HepG2 (cell line): ENCODE measurements around the gene ALMS1. TPM values are rescaled to one million over a fixed set of nuclear protein-coding genes. Genes with fewer than 3 reads are reported as not detected.
A peak's percentile ranks its signal among the peaks of the same experiment; 100 is the strongest.

Experiments used
- CC2D1A ChIP-seq: sonication (generic); formaldehyde crosslinking; IDR thresholded peaks from 2 replicates; pipeline ENCODE4 v1.8.1; 2023; ENCODE audit warnings: mild to moderate bottlenecking, missing genetic modification reagents
- CCAR2 ChIP-seq: fragments of 200-400 bp; formaldehyde crosslinking; optimal IDR thresholded peaks from 2 replicates; pipeline ENCODE3; 2018; ENCODE audit warnings: low read depth, mild to moderate bottlenecking, low read length, moderate library complexity
- CHCHD3 ChIP-seq: sonication (generic); formaldehyde crosslinking; IDR thresholded peaks from 2 replicates; pipeline ENCODE4 v1.8.0; 2022; ENCODE audit warnings: mild to moderate bottlenecking, missing genetic modification reagents, moderate library complexity
- EEA1 ChIP-seq: sonication (generic); formaldehyde crosslinking; IDR thresholded peaks from 2 replicates; pipeline ENCODE4 v1.5.1; 2020; ENCODE audit warnings: mild to moderate bottlenecking, missing genetic modification reagents, borderline replicate concordance
- FOSL1 ChIP-seq: sonication (generic); formaldehyde crosslinking; IDR thresholded peaks from 2 replicates; pipeline ENCODE4 v1.9.0; 2021; ENCODE audit warnings: missing genetic modification reagents, borderline replicate concordance
- HNRNPH1 ChIP-seq: fragments of 200-400 bp; formaldehyde crosslinking; optimal IDR thresholded peaks from 2 replicates; pipeline ENCODE3; 2017; ENCODE audit warnings: mild to moderate bottlenecking, low read depth, low read length
- KDM5B ChIP-seq: sonication (generic); formaldehyde crosslinking; IDR thresholded peaks from 2 replicates; pipeline ENCODE4 v1.4.0; 2020; ENCODE audit warnings: missing genetic modification reagents, mild to moderate bottlenecking, borderline replicate concordance
- MZF1 ChIP-seq: sonication (generic); formaldehyde crosslinking; IDR thresholded peaks from 2 replicates; pipeline ENCODE4 v1.8.1; 2023; ENCODE audit warnings: mild to moderate bottlenecking, missing genetic modification reagents, borderline replicate concordance
- NFATC3 ChIP-seq: sonication (generic); formaldehyde crosslinking; IDR thresholded peaks from 2 replicates; pipeline ENCODE4 v1.5.1; 2020; ENCODE audit warnings: mild to moderate bottlenecking, missing genetic modification reagents
- RFXAP ChIP-seq: sonication (generic); formaldehyde crosslinking; IDR thresholded peaks from 2 replicates; pipeline ENCODE4 v1.4.0; 2020; ENCODE audit warnings: missing genetic modification reagents, borderline replicate concordance
- RXRB ChIP-seq: IDR thresholded peaks from 2 replicates; pipeline ENCODE4 v1.6.1; 2016; ENCODE audit warnings: borderline replicate concordance, missing genetic modification reagents, missing compliant biosample characterization
- SKI ChIP-seq: fragments of 450-650 bp; IDR thresholded peaks from one replicate; pipeline ENCODE4 v1.6.1; 2018; ENCODE audit warnings: mild to moderate bottlenecking; ENCODE audit not compliant: partially characterized antibody
- THAP11 ChIP-seq: IDR thresholded peaks from 2 replicates; pipeline ENCODE4 v1.6.1; 2016; ENCODE audit warnings: missing biosample characterization, missing genetic modification reagents
- ZBTB1 ChIP-seq: sonication (generic); formaldehyde crosslinking; IDR thresholded peaks from 2 replicates; pipeline ENCODE4 v1.4.0; 2020; ENCODE audit warnings: missing genetic modification reagents, borderline replicate concordance
- ZNF274 ChIP-seq: sonication (generic); formaldehyde crosslinking; IDR thresholded peaks from 2 replicates; pipeline ENCODE4 v1.5.1; 2020; ENCODE audit warnings: mild to moderate bottlenecking, missing genetic modification reagents
- ZNF333 ChIP-seq: sonication (generic); formaldehyde crosslinking; IDR thresholded peaks from 2 replicates; pipeline ENCODE4 v1.4.0; 2020; ENCODE audit warnings: mild to moderate bottlenecking, missing genetic modification reagents, borderline replicate concordance
- ZNF557 ChIP-seq: sonication (generic); formaldehyde crosslinking; IDR thresholded peaks from 2 replicates; pipeline ENCODE4 v1.4.0; 2020; ENCODE audit warnings: missing genetic modification reagents
- ZNF614 ChIP-seq: IDR thresholded peaks from 2 replicates; pipeline ENCODE4 v1.6.1; 2018; ENCODE audit warnings: missing biosample characterization, missing genetic modification reagents, inconsistent platforms, borderline replicate concordance
- polyA plus RNA-seq, 8 experiments: library from polyadenylated mRNA; depleted of rRNA in 3 of 8; stranded (reverse) in 7 of 8; unstranded in 1 of 8; fragments of >200 nt; fragmentation: Illumina TruSeq in 4 of 8; extraction: Trizol in 4 of 8; gene quantifications; 2 replicates each; pipeline versions ENCODE4 v1.2.1 to v1.2.3, GENCODE V29; 2011 to 2016; ENCODE audit warnings: low read depth in 4 of 8, missing spikeins in 1 of 8, mixed read lengths in 1 of 8; ENCODE audit not compliant: insufficient read depth in 1 of 8
- total RNA-seq, 5 experiments: library from RNA; depleted of rRNA; stranded (reverse); fragments of >200 nt; fragmentation: Illumina TruSeq; extraction: Trizol; gene quantifications; 2 replicates each; pipeline ENCODE4 v1.2.3, GENCODE V29; 2016; ENCODE audit warnings: low read depth in 1 of 5
- TF ChIP-seq, protein P1 (sequence below): sonication (generic); formaldehyde crosslinking; IDR thresholded peaks from 2 replicates; pipeline ENCODE4 v1.4.0; 2020; ENCODE audit warnings: low read depth, mild to moderate bottlenecking, missing genetic modification reagents
- TF ChIP-seq, protein P2 (sequence below): sonication (generic); formaldehyde crosslinking; IDR thresholded peaks from 2 replicates; pipeline ENCODE4 v1.9.0; 2022; ENCODE audit warnings: low read depth, missing genetic modification reagents
- TF ChIP-seq, protein P3 (sequence below): sonication (generic); formaldehyde crosslinking; IDR thresholded peaks from 2 replicates; pipeline ENCODE4 v1.5.1; 2020; ENCODE audit warnings: missing genetic modification reagents, mild to moderate bottlenecking, borderline replicate concordance
- TF ChIP-seq, protein P4 (sequence below): IDR thresholded peaks from 2 replicates; pipeline ENCODE4 v1.6.1; 2018; ENCODE audit warnings: missing genetic modification reagents, mild to moderate bottlenecking, missing compliant biosample characterization

ALMS1 gene
- total and polyA plus RNA-seq, 2 of the 13 experiments (the other 11 are each of a cell fraction or from before 2014, with no cell fraction given), result 12.9 to 21.2 TPM

DNA sequence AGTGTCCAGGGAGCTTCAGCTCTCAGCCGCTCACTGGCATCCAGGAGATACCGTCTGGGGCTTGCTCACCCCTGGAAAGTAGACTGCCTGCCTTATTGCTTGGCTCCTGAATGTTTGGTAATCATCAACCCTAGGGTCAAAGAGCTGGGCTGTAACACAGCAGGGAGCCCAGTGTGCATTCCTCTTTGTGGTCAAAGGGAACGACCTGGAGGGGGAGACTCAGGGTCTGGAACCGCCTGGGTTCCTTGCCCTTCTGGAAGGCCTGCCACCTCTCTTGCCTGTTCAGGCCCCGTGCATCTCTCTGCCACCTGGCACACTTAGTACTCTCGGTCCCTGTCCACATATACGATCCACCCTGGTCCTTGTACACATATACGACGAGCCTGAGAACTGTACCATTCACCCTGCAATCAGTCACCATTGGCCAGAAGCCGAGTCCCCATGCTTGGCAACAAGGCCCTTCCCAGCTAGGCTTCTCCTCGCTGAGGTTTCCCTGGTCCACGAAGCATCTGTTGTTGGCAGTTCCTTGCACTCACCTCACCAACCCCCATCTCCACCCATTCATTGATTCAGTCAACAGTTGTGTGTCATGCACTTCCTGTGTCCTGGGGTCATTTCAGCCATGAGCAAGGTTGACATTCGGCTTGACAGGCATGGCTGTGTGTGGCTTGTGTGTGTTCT, 256.8 kb downstream of the ALMS1 start, which contains the start of gene NAT8 (continued):
- no peak for TF ChIP-seq EEA1 (CRISPR knock-in tag)
- peak; percentile 95 for TF ChIP-seq RXRB (CRISPR knock-in tag)
- TF ChIP-seq HNRNPH1, result no peak
- no peak for TF ChIP-seq ZNF557 (CRISPR knock-in tag)
- no peak for TF ChIP-seq CCAR2
- TF ChIP-seq CHCHD3 (CRISPR knock-in tag), result no peak
- peak; percentile 69; the same call in 1 of the 2 replicates for TF ChIP-seq KDM5B (CRISPR knock-in tag)
- no peak for TF ChIP-seq NFATC3
- no peak for TF ChIP-seq FOSL1 (CRISPR knock-in tag)
- TF ChIP-seq ZNF274 (CRISPR knock-in tag), result 0 out of 2 replicates have a peak, but pooled peaks have one; percentile 58
- no peak for TF ChIP-seq MZF1
- TF ChIP-seq ZNF333 (CRISPR knock-in tag), result no peak
- TF ChIP-seq CC2D1A, result no peak
- TF ChIP-seq ZNF614 (CRISPR knock-in tag), result peak; percentile 82; the same call in 1 of the 2 replicates
- TF ChIP-seq, protein P1, sequence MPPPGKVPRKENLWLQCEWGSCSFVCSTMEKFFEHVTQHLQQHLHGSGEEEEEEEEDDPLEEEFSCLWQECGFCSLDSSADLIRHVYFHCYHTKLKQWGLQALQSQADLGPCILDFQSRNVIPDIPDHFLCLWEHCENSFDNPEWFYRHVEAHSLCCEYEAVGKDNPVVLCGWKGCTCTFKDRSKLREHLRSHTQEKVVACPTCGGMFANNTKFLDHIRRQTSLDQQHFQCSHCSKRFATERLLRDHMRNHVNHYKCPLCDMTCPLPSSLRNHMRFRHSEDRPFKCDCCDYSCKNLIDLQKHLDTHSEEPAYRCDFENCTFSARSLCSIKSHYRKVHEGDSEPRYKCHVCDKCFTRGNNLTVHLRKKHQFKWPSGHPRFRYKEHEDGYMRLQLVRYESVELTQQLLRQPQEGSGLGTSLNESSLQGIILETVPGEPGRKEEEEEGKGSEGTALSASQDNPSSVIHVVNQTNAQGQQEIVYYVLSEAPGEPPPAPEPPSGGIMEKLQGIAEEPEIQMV, result no peak
- TF ChIP-seq, protein P2, sequence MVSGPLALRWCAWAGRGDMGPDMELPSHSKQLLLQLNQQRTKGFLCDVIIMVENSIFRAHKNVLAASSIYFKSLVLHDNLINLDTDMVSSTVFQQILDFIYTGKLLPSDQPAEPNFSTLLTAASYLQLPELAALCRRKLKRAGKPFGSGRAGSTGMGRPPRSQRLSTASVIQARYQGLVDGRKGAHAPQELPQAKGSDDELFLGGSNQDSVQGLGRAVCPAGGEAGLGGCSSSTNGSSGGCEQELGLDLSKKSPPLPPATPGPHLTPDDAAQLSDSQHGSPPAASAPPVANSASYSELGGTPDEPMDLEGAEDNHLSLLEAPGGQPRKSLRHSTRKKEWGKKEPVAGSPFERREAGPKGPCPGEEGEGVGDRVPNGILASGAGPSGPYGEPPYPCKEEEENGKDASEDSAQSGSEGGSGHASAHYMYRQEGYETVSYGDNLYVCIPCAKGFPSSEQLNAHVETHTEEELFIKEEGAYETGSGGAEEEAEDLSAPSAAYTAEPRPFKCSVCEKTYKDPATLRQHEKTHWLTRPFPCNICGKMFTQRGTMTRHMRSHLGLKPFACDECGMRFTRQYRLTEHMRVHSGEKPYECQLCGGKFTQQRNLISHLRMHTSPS (CRISPR knock-in tag), result peak; percentile 27; the same call in 1 of the 2 replicates
- TF ChIP-seq, protein P3, sequence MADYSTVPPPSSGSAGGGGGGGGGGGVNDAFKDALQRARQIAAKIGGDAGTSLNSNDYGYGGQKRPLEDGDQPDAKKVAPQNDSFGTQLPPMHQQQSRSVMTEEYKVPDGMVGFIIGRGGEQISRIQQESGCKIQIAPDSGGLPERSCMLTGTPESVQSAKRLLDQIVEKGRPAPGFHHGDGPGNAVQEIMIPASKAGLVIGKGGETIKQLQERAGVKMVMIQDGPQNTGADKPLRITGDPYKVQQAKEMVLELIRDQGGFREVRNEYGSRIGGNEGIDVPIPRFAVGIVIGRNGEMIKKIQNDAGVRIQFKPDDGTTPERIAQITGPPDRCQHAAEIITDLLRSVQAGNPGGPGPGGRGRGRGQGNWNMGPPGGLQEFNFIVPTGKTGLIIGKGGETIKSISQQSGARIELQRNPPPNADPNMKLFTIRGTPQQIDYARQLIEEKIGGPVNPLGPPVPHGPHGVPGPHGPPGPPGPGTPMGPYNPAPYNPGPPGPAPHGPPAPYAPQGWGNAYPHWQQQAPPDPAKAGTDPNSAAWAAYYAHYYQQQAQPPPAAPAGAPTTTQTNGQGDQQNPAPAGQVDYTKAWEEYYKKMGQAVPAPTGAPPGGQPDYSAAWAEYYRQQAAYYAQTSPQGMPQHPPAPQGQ (CRISPR knock-in tag), result no peak
- TF ChIP-seq THAP11, result peak; percentile 66; the same call in 1 of the 2 replicates
- no peak for TF ChIP-seq ZBTB1 (CRISPR knock-in tag)
- TF ChIP-seq RFXAP (CRISPR knock-in tag), result 0 out of 2 replicates have a peak, but pooled peaks have one; percentile 44
- TF ChIP-seq, protein P4, sequence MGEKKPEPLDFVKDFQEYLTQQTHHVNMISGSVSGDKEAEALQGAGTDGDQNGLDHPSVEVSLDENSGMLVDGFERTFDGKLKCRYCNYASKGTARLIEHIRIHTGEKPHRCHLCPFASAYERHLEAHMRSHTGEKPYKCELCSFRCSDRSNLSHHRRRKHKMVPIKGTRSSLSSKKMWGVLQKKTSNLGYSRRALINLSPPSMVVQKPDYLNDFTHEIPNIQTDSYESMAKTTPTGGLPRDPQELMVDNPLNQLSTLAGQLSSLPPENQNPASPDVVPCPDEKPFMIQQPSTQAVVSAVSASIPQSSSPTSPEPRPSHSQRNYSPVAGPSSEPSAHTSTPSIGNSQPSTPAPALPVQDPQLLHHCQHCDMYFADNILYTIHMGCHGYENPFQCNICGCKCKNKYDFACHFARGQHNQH (CRISPR knock-in tag), result peak; percentile 92; the same call in 1 of the 2 replicates
- no peak for TF ChIP-seq SKI
